Measurements from ENCODE around the gene FAAP20.

- TF ChIP-seq ZNF274 (IDR thresholded peaks at IDR 0.05; ENCODE audit: low read depth, low read length) (no peak), YY1 (IDR thresholded peaks at IDR 0.05; ENCODE audit: insufficient read depth, insufficient read length) (no peak)
These were observed 6.5 kb upstream of the FAAP20 start for GRCh38 chr1:2201062-2201461.
